8988T (cell line): ENCODE results near the gene PDIA6.

Experiments
- DNase-seq: peaks from one replicate; pipeline ENCODE4 v3.0.0; 2011

PDIA6 gene

GRCh38 chr2:10779776-10780490 is 32.7 kb downstream of the PDIA6 start:
- no peak for DNase-seq

GRCh38 chr2:10778724-10779115 is 33.9 kb downstream of the PDIA6 start:
- DNase-seq: no peak

GRCh38 chr2:10777842-10778723 is 34.5 kb downstream of the PDIA6 start:
- DNase-seq: no peak

GRCh38 chr2:10777111-10777841 is 35.3 kb downstream of the PDIA6 start:
- DNase-seq: no peak

GRCh38 chr2:10776231-10776977 is 36.2 kb downstream of the PDIA6 start:
- DNase-seq: no peak

DNA sequence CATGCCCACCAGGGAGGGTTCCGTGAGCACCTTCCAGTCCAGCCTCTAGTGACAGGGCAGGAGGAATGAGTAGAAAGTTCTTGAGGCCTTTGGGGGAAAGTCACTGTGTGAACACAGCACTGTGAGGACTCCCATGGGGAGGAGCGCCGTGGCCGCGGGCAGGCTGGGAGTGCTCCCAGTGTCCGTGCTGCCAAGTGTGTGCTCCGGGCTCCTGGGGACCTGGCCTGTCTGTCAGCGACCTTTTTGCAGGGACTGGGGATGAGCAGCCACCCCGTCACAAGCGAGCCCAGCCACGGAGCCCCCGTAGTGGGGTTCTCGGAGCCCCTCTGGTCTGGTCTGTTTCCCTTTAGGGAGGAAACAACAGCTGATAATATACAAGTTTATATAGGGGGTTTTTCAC is 36.8 kb downstream of the PDIA6 start:
- DNase-seq: no peak

DNA sequence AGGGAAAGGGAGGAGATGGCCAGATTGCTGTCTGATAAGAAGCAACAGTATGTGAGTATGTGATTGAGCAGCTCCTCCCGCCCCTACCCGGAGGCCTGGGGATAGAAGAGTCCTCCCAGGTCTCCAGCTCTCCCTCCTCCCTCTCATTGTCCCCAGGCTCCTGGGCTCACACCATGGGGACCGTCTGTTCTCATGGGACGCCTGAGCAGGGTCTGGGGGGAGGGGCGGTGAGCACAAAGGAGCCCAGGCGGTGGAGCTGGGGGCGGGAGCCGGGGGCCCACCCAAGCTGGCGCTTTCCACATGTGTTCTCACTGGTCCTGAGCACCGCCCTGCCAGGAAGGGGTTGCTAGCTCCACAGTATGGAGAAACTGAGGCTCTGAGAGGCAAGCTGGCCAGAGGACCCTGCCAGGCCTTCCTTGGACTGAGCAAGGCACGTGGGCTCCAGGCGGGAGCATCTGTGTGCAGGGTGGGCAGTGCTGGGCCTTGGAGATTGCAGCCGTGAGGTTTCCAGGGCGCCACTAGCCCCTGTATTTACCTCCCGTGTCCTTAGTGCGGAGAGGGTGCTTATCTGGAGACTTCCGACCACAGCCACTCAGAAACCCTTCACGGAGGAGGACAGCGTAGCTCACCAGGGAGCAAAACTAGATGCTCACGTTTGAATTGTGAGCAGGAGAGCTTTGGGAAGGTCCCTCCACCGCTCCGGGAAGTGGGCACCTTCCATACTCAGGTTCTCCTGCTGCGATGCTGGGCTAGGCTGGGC is 37.4 kb downstream of the PDIA6 start:
- DNase-seq: no peak

DNA sequence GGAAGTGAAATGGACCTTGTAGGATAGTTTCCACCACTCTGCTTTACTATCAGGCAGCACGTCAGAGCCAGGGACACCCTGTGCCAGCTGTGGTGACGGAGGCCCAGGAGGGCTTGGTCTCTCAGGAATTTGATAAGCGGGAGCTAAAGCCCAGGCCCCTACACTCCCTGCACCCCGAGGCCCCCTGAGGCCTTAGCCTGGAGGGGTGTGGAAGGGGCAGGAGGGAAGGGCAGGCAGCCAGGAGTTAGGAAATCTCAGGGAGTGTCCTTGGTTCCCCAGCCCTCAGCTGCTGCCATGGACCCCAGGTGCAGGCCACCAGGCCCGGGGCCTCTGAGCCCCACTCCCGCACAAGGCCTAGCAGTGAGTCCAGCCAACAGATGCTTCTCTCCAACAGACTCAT is 38.2 kb downstream of the PDIA6 start:
- DNase-seq: no peak

DNA sequence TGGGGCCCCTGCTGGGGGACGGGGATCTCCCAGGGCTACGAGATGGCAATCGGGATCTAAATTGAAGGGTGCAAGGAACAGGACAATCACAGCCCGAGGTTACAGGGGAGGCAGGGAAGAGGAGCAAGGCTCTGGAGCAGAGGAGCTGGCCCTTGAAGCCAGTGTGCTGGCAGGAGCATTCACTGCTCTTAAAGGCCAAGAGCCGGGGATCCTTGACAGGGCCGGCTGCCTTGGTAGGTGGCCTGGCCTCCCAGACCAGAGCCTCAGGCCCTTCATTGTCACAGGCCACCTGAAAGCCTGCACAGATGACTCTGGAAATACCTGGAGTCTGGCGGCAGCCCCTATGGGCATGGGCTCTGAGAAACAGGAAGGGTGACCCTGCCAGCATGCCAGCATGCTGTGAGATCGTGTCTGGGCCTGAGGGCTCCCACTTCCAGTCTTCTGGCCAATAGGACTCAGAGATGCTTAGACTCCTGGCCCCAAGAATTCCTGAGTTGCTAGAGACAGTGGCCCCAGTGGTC is 38.7 kb downstream of the PDIA6 start:
- no peak for DNase-seq

DNA sequence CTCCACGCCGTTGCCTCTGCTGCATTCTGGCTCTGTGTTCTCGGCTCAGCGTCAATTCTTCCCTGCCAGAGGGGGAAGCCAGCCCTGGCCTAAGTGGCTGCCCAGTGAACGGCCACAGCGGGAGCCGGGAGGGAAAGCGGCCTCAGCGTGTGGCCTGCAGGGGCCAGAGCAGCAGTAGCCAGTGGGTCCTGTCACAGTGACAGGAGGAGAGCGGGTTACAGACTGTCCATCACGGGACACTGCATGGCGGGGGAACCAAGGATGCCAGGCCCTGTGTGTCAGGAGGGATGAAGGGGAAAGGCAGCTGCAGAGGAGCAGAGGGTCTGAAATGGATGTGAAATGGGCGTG is 39.7 kb downstream of the PDIA6 start:
- DNase-seq: no peak

- no peak for DNase-seq
Observed at GRCh38 chr2:10772201-10772867, 40.3 kb downstream of the PDIA6 start.

GRCh38 chr2:10771786-10772185 is 40.8 kb downstream of the PDIA6 start:
- no peak for DNase-seq

DNA sequence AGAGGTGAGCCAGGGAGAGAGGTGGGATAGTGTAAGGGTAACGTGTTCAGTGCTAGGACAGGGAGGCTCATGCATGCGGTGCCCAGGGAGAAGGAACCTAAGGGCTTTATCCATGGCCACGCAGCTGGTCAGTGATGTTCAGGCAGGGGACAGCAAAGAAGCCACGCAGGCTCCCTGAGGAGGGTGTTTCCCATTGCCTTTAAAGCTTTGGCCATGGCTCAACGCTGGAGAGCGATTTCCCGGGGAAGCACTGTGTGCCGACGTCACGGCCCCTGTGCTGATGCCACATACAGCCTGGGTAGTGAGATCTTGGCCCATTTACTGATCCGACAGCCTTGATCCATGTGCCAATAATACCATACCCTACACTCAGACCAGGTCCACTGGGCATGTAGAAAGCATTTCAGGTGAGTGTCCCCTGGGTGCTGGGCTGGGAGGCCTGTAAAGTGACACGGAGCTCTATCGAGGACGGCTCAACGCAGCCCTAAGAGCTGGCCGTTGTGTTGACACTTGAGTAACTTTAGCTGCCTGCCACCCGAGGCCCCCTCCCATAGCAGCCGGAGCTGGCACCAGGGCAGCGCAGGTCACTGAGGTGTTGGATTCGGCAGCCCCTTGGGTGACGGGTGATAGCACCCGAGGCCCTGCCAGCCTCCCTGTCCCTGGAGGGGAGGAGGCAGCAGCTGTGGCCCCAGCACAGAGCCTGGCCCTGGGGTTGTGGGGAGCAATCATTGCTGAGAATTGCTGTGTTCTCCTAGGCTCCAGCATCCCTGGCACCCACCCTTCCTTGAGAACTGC is 41.4 kb downstream of the PDIA6 start:
- no peak for DNase-seq

GRCh38 chr2:10768063-10768507 is 44.5 kb downstream of the PDIA6 start:
- DNase-seq: no peak

DNA sequence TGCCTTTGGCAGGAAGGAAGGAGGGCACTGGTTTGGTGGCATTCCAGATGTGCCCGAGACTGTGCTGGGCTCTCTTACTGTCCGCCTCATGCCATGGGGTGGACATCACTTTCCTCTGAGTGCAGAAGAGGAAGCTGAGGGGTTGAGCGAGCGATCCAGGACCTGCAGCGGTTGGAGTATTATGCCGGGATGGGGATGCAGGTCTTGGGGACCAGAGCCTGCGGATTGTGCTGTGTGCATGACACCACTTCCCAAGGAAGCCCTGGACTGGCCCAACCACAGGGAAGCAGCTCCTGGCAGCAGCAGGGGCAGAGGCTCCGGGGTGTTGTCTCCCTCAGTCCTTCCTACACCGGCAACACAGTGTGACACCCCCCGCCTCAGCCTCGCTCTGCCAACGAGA is 46.7 kb downstream of the PDIA6 start:
- no peak for DNase-seq

GRCh38 chr2:10765461-10765860 is 47.1 kb downstream of the PDIA6 start:
- DNase-seq: no peak

DNA sequence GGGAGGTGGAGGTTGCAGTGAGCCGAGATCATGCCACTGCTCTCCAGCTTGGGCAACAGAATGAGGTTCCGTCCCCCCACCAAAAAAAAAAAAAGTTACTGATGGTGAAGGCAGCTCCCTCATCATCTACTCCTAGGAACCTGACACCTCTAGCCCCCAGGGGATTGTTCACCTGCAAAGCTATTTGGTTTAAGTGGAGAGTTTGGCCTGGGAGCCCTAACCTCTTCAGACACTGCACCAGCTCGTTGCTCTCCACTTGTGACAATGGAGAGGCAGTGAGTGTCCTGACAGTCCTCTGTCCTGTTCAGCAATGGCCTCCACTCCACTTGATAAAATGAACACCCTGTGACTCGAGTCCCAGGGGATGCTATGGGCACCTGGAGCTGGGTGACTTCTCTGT is 47.7 kb downstream of the PDIA6 start:
- no peak for DNase-seq

- no peak for DNase-seq
Observed at GRCh38 chr2:10764096-10764785, 48.3 kb downstream of the PDIA6 start.

- no peak for DNase-seq
Observed at GRCh38 chr2:10763461-10763800, 49.2 kb downstream of the PDIA6 start.
